ENCODE results near the gene EGLN3. TPM values are rescaled to one million over a fixed set of nuclear protein-coding genes. Genes with fewer than 3 reads are reported as not detected.

Gene EGLN3
- 64.5 and 83.4 TPM in 2 replicates for polyA plus RNA-seq

DNA sequence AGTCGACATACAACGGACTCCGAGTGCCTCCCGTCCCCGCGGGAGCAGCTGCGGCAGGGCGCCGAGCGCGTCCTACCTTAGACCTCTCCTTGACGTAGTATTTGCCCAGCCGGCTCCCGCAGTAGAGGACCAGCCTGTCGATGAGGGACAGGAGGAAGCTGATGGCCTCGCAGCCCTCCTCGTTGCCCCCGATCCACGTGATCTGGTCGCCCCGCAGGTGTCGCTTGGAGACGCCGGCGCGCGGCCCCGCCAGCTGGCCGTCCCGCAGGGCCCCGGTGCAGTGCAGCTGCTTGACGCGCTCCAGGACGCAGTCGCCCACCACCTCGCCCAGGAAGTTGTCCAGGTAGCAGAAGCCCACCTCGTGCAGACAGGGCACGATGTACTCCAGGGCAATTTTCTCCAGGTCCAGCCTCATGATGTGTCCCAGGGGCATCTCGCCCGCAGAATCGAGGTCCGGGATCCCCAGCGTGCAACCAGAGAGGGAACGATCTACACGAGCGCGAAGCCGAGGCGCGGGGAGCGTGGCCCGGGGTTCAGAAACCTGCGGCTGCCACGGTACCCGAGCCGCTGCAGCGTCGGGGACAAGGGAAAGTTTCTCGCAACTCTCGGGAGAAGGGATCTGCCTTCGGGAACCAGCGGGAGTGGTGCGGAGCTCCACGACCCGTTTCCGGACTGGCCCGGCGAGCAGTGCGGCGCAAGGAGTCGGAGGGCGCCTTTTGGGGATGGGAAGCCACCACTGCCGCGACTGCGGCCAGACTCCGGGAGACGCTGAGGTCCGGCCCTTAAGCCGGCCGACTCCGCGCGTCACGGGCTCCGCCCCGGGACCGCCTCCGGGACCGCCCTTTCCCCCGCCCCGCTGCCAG, at the start of gene EGLN3:
TSS of gene EGLN3 (minus strand) at position 755 of the 863 bp plus-strand sequence. CDS start at position 433, 322 bp downstream.

